Ramos (cell line): ENCODE measurements around the gene PROKR1.

Experiments used
- in situ Hi-C: fragments of 300-500 bp; cut with MboI; formaldehyde crosslinking; loops from one replicate; pipeline ENCODE4 v1.14.3; 2022; ENCODE audit warnings: low sequenced_read_pairs; ENCODE audit not compliant: unreplicated experiment

PROKR1 gene

DNA sequence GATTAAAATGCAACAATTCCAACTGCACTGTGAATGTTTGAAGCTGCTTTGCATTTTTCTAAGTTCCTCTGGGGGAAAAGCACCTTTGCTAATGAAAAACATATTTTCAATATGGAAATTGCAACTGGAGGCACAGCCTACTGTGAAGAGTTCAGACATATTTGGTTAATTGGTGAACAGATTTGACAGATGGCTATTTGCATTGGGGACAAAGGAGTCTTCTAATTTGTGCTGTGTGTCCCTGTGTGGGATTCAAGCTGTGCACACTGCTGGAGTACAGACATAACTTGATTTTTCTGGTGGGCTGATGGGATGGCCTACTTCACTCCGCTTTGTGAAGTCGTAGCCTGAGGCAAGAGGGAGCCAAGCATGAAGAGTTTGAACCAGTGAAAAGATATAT lies 50.6 kb downstream of the PROKR1 start:
- in situ Hi-C loops = no loop called here

DNA sequence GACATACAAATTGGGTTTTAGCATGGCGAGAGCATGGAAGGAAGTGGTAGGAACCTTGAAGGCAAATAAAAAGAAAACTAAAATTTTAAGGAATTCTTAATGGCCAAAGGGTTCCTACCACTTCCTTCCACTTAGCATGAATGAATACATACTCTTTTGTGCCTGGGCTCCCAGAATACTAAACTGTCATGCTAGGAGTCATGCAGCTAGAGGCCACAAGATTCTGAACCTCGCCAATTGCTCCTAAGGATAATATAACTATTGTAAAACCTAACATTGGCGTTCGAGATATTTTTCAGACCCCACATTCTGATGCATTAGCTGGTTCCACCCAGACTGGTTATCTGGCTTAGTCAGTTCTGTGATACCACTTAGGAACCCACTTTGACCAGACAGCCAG lies 52.6 kb downstream of the PROKR1 start:
- in situ Hi-C loops = no loop called here

DNA sequence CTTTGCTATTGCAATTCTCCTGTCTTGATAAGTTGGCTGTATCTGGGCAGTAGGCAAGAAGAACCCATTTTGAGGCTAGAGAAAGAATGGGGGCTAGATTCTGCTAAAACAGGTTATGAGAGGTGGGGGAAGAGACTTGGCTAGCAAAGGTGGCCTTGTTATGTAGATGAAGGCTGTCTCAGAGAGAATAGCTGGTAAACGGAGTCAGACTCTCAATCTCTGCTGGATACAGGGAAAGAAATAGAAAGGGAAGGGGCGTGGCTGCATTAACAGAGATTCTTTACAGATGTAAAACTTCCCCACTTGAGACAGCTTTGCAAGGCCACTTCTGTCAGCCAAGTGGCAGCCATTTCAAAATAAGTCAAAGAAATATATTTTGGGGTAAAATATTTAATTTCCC lies 53.2 kb downstream of the PROKR1 start:
- in situ Hi-C loops = no loop called here

DNA sequence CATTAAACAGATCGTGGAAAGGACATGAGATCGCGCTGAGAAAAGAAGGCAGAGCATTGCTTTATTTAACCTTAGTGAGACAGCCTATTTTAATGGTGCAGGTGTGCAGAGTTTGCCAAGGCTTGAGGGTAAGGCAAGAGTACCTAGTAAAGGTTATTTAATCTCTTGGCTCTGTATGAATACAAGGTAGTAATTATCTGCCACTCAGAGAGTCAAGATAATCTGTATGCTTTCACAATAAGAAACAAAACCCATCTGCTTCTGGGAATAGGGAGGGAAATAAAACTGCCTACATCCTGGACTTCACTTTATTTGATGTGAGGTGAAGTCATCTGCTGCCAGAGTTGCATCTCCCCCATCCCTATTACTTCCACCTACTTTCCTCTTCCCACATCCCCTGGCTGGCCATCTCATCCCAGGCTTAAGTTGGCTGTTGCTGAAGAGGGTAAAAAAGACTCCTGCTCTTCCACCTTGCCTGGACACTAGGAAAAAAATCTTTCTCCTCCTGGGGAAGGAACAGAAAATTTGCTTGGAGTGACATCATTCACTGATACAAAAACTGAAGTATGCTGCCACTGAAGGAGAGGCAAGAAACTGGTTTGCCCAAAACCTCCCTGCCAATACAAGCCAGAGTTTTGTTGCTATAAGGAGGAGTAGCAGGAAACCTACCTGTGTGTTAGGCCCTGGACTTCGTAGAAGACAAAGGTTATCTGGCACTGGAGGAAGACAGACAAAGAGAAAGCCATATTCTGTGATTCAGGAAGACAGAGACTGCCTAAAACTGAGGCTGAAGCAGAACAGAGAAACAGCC lies 55.4 kb downstream of the PROKR1 start:
- in situ Hi-C loops = no loop called here

DNA sequence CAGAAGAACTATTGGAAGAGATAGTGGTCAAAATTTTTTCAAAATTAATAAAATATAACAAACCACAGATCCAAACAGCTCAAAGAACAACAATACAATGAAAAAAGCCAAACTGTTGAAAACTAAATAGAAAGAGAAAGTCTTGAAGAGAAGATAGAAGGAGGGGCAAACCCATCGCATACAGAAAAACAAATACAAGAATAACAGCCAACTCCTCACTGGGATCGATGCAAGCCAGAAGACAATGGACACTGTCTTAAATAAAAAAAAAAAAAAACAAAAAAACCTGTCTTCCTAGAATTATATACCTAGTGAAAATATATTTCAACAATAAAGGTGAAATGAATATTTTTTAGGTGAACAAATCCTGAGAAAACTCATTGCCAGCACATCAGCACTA lies 57.2 kb downstream of the PROKR1 start:
- in situ Hi-C loops = loop anchor here (25.0 kb wide), 1 partner anchor 238 kb away; the partner anchor contains the start of genes APLF and FBXO48

DNA sequence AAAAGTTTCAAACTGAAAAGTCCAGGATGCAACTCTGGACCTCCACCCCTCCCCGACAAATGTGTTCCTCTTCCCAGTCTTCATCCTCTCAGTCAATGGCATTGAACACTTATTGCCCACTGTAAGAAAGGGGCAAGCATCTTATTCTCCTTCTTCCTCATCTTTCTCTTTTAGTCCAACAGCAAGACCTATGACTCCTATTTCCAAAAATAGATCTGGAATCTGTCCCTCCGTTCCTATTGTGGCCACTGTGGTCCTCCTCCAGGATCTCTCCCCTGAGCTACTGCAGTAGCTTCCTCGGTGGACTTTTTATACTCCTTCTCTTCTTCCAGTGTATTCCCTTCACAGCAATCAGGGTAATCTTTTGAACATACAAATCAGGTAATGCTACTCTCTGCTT lies 63.3 kb downstream of the PROKR1 start:
- in situ Hi-C loops = loop anchor here (5.0 to 25.0 kb wide), 2 partner anchors 211 to 244 kb away; partner anchors contain the start of genes APLF and FBXO48
